ENCODE results near the gene PRICKLE2. TPM values are rescaled to one million over a fixed set of nuclear protein-coding genes. Genes with fewer than 3 reads are reported as not detected.

PRICKLE2 gene
- polyA plus RNA-seq, 1 experiment = 14.2 TPM

GRCh38 chr3:64063983-64064438 is 161.3 kb downstream of the PRICKLE2 start:
- no peak for DNase-seq (ENCODE audit: low read depth, low spot score)
- H3K4me3 ChIP-seq (ENCODE audit: low read depth, low read length) = no peak overlapping the region
- no peaks in the 10 kb centered on the region for H3K27me3 ChIP-seq (ENCODE audit: control insufficient read depth, insufficient read depth, low read length)
- POLR2A ChIA-PET = no interaction called here
- no peak for TF ChIP-seq CTCF (IDR thresholded peaks at IDR 0.05; ENCODE audit: low read depth, low read length)
- no peak overlapping the region for H3K27ac ChIP-seq (ENCODE audit: low read depth, low read length)
- H3K9me3 ChIP-seq (ENCODE audit: control insufficient read depth, insufficient read depth, low read length) = no peaks in the 10 kb centered on the region
- CTCF ChIA-PET = no interaction called here

GRCh38 chr3:64063207-64063982 is 161.9 kb downstream of the PRICKLE2 start:
- Histone ChIP-seq H3K27ac (ENCODE audit: low read depth, low read length) (no peak overlapping the region), H3K9me3 (ENCODE audit: control insufficient read depth, insufficient read depth, low read length) (no peaks in the 10 kb centered on the region), H3K4me3 (ENCODE audit: low read depth, low read length) (no peak overlapping the region), H3K27me3 (ENCODE audit: control insufficient read depth, insufficient read depth, low read length) (no peaks in the 10 kb centered on the region)
- TF ChIP-seq CTCF (IDR thresholded peaks at IDR 0.05; ENCODE audit: low read depth, low read length) = no peak
- no peak for DNase-seq (ENCODE audit: low read depth, low spot score)
- ChIA-PET POLR2A (no interaction called here), CTCF (no interaction called here)

GRCh38 chr3:64061628-64062027 is 163.6 kb downstream of the PRICKLE2 start:
- DNase-seq (ENCODE audit: low read depth, low spot score) = no peak
- no peak for TF ChIP-seq CTCF (IDR thresholded peaks at IDR 0.05; ENCODE audit: low read depth, low read length)
- Histone ChIP-seq H3K9me3 (ENCODE audit: control insufficient read depth, insufficient read depth, low read length) (no peaks in the 10 kb centered on the region), H3K27me3 (ENCODE audit: control insufficient read depth, insufficient read depth, low read length) (no peaks in the 10 kb centered on the region), H3K4me3 (ENCODE audit: low read depth, low read length) (no peak overlapping the region), H3K27ac (ENCODE audit: low read depth, low read length) (no peak overlapping the region)
- POLR2A ChIA-PET = interaction anchor here (1.0 kb wide), 1 partner anchor 8 kb away, joined by 3 read pairs; no protein-coding TSS in a partner anchor
- CTCF ChIA-PET = interaction anchor here (0.5 kb wide), 1 partner anchor 273 kb away, joined by 3 read pairs; no protein-coding TSS in a partner anchor

- no peaks in the 10 kb centered on the region for H3K9me3 ChIP-seq (ENCODE audit: control insufficient read depth, insufficient read depth, low read length)
- no peak overlapping the region for H3K4me3 ChIP-seq (ENCODE audit: low read depth, low read length)
- ChIA-PET CTCF (interaction anchor here (1.3 to 2.0 kb wide), 2 partner anchors 29 to 425 kb away, joined by 3 to 10 read pairs; no protein-coding TSS in a partner anchor), POLR2A (no interaction called here)
- no peaks in the 10 kb centered on the region for H3K27me3 ChIP-seq (ENCODE audit: control insufficient read depth, insufficient read depth, low read length)
- DNase-seq (ENCODE audit: low read depth, low spot score) = no peak
- no peak for TF ChIP-seq CTCF (IDR thresholded peaks at IDR 0.05; ENCODE audit: low read depth, low read length)
- H3K27ac ChIP-seq (ENCODE audit: low read depth, low read length) = no peak overlapping the region
Measured at GRCh38 chr3:64059484-64060175, 165.6 kb downstream of the PRICKLE2 start.

GRCh38 chr3:64058566-64058965 is 166.7 kb downstream of the PRICKLE2 start:
- DNase-seq (ENCODE audit: low read depth, low spot score) = no peak
- ChIA-PET POLR2A (no interaction called here), CTCF (interaction anchor here (2.0 kb wide), 1 partner anchor 28 kb away, joined by 10 read pairs; no protein-coding TSS in a partner anchor)
- no peak for TF ChIP-seq CTCF (IDR thresholded peaks at IDR 0.05; ENCODE audit: low read depth, low read length)
- H3K27ac ChIP-seq (ENCODE audit: low read depth, low read length) = no peak overlapping the region
- no peak overlapping the region for H3K4me3 ChIP-seq (ENCODE audit: low read depth, low read length)
- H3K27me3 ChIP-seq (ENCODE audit: control insufficient read depth, insufficient read depth, low read length) = no peaks in the 10 kb centered on the region
- H3K9me3 ChIP-seq (ENCODE audit: control insufficient read depth, insufficient read depth, low read length) = no peaks in the 10 kb centered on the region

All from AG04450 (cell line).